Esophagus muscularis mucosa (tissue), 4 donors: ENCODE data around the gene SLX4. TPM values are rescaled to one million over a fixed set of nuclear protein-coding genes. Genes with fewer than 3 reads are reported as not detected.

Source experiments
- DNase-seq: peaks from one replicate; pipeline ENCODE4 v3.0.0-alpha.2; 2017; ENCODE audit errors: extremely low spot score
- H3K27ac ChIP-seq, 4 donors: fragments of 200-600 bp; sonication (generic); replicated peaks in 1 of 4; 1 replicate in 3 of 4; 2 replicates in 1 of 4; pipeline ENCODE4 v1.5.1; 2016 to 2019; ENCODE audit warnings: mild to moderate bottlenecking in 1 of 4
- H3K27me3 ChIP-seq, 4 donors: fragments of 200-600 bp; sonication (generic); one replicate each; pipeline versions ENCODE4 v1.5.1 to v1.6.0; 2016 to 2019
- H3K36me3 ChIP-seq, 4 donors: fragments of 200-600 bp; sonication (generic); one replicate each; pipeline ENCODE4 v1.5.1; 2016 to 2019
- H3K4me1 ChIP-seq, 4 donors: fragments of 200-600 bp; sonication (generic); one replicate each; pipeline ENCODE4 v1.5.1; 2016 to 2019
- H3K4me3 ChIP-seq, 4 donors: fragments of 200-600 bp; sonication (generic); 1 replicate in 2 of 4; 2 replicates in 2 of 4; pipeline ENCODE4 v1.5.1; 2016 to 2019; ENCODE audit warnings: mild to moderate bottlenecking in 4 of 4, moderate library complexity in 1 of 4
- H3K9me3 ChIP-seq, 4 donors: fragments of 200-600 bp; sonication (generic); 1 replicate in 3 of 4; 2 replicates in 1 of 4; pipeline ENCODE4 v1.5.1; 2016 to 2019
- EP300 ChIP-seq: sonication (generic); formaldehyde crosslinking; IDR thresholded peaks from one replicate; pipeline ENCODE4 v1.6.1; 2017; ENCODE audit warnings: antibody characterized with exemption
- POLR2A ChIP-seq: fragments of 450-650 bp; IDR thresholded peaks from one replicate; pipeline ENCODE4 v1.6.1; 2017; ENCODE audit warnings: antibody characterized with exemption, moderate library complexity, mild to moderate bottlenecking, low read depth
- POLR2AphosphoS5 ChIP-seq, 2 donors: sonication (generic); formaldehyde crosslinking; IDR thresholded peaks; one replicate each; pipeline ENCODE4 v1.6.1; 2017; ENCODE audit warnings: antibody characterized with exemption in 2 of 2
- WGBS: methylation state at CpG from one replicate; pipeline ENCODE4 v1.1.5; 2018; 5-methylcytosine and 5-hydroxymethylcytosine counted together
- intact Hi-C: fragments of 100-400 bp; cut with DNase I; formaldehyde crosslinking; loops from one replicate; pipeline ENCODE4 v1.15.1; 2023
- total RNA-seq, 4 donors: library from RNA; depleted of rRNA; stranded (reverse); fragments of >200 nt; gene quantifications; one replicate each; pipeline versions ENCODE4 v1.1.0 to v1.2.1, GENCODE V29; 2016
- TF ChIP-seq, protein P1 (sequence below), 3 experiments: fragments of 200-600 bp in 2 of 3; fragments of 450-650 bp in 1 of 3; sonication (generic) in 2 of 3; IDR thresholded peaks; one replicate each; pipeline ENCODE4 v1.5.1; 2017 to 2019; ENCODE audit warnings: antibody characterized with exemption in 3 of 3, mild to moderate bottlenecking in 2 of 3, moderate library complexity in 1 of 3

The SLX4 gene
- total RNA-seq, 4 donors from 2014 or later: 3.0 to 5.8 (median 3.9) TPM

DNA sequence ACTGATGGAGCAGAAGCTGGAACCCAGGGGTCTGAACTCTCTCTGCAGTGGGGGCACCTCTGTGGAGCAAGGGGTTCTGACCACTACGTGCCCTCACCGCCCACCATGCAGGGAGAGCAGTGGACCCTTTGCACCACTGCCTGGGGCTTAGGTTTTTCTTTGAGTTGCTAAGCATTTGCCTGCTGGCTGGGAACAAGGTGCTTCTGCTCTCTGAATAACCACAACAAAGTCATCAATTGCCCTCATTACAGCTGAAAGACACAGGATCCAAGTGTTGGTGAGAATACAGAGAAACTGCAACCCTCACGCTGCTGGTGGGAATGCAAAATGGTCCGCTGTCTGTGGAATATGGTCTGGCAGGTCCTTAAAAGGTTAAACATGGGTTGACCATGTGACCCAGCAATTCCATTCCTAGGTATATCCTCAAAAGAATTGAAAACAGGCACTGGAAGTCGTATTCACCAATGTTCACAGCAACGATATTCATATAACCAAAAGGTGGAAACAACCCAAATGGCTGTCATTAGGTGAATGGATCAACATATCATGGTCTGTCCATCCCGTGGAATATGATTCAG is 57.0 kb downstream of the SLX4 start:
- peaks cover 0 to 14% (median 0%) of the 10 kb centered on the region in 4 donors for H3K36me3 ChIP-seq
- no peaks in the 10 kb centered on the region for H3K9me3 ChIP-seq
- intact Hi-C loops: no loop called here
- H3K27ac ChIP-seq: no peak overlapping the region
- 94% methylated on average over 7 of the region's 7 CpGs for WGBS
- no peak for DNase-seq
- TF ChIP-seq POLR2AphosphoS5 (IDR thresholded peaks at IDR 0.05) (no peak), POLR2A (no peak), EP300 (no peak)
- TF ChIP-seq, protein P1, sequence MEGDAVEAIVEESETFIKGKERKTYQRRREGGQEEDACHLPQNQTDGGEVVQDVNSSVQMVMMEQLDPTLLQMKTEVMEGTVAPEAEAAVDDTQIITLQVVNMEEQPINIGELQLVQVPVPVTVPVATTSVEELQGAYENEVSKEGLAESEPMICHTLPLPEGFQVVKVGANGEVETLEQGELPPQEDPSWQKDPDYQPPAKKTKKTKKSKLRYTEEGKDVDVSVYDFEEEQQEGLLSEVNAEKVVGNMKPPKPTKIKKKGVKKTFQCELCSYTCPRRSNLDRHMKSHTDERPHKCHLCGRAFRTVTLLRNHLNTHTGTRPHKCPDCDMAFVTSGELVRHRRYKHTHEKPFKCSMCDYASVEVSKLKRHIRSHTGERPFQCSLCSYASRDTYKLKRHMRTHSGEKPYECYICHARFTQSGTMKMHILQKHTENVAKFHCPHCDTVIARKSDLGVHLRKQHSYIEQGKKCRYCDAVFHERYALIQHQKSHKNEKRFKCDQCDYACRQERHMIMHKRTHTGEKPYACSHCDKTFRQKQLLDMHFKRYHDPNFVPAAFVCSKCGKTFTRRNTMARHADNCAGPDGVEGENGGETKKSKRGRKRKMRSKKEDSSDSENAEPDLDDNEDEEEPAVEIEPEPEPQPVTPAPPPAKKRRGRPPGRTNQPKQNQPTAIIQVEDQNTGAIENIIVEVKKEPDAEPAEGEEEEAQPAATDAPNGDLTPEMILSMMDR (IDR thresholded peaks at IDR 0.05): no peak
- no peak overlapping the region for H3K4me3 ChIP-seq
- no peaks in the 10 kb centered on the region for H3K27me3 ChIP-seq
- no peaks in the 10 kb centered on the region for H3K4me1 ChIP-seq

DNA sequence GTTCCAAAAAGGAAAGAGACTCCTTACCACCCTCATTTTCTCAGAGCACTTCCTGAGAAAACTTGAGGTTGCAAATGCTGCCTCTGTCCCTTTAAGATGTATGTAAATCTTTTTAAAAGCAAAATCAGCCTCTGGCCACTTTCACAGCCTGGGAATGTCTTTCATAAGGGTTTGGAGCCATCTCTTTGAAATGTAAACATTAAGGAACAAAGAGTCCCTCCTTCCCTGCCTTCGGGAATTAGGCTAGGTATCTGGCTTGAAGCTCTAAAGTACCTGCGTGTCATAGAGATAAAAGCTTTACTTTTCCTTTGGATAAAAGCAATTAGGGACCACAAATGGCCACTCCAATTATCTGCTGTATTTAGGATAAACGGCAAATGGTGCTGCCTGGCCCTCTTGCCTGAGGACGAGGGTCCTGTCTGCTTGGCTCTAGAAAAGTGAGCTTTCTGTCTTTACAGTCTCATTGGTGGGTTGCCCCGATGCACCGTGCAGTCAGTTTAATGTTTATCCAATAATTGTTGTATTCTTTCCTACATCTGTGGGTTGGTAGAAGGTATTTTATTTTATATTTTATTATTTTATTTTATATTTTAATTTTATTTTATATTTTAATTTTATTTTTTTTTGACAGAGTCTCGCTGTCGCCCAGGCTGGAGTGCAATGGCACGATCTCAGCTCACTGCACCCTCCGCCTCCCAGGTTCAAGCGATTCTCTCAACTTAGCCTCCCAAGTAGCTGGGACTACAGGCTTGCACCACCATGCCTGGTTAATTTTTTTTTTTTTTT is 58.1 kb downstream of the SLX4 start:
- no peak for DNase-seq
- H3K9me3 ChIP-seq: no peaks in the 10 kb centered on the region
- H3K27ac ChIP-seq: no peak overlapping the region
- TF ChIP-seq POLR2AphosphoS5 (IDR thresholded peaks at IDR 0.05) (no peak), POLR2A (no peak), EP300 (no peak)
- TF ChIP-seq, protein P1 (IDR thresholded peaks at IDR 0.05): no peak
- peaks cover 0 to 2% (median 0%) of the 10 kb centered on the region in 4 donors for H3K4me1 ChIP-seq
- no peak overlapping the region for H3K4me3 ChIP-seq
- H3K36me3 ChIP-seq: peaks cover 0 to 14% (median 1%) of the 10 kb centered on the region in 4 donors
- no peaks in the 10 kb centered on the region for H3K27me3 ChIP-seq
- intact Hi-C loops: no loop called here
- WGBS: 83% methylated on average over 11 of the region's 11 CpGs

DNA sequence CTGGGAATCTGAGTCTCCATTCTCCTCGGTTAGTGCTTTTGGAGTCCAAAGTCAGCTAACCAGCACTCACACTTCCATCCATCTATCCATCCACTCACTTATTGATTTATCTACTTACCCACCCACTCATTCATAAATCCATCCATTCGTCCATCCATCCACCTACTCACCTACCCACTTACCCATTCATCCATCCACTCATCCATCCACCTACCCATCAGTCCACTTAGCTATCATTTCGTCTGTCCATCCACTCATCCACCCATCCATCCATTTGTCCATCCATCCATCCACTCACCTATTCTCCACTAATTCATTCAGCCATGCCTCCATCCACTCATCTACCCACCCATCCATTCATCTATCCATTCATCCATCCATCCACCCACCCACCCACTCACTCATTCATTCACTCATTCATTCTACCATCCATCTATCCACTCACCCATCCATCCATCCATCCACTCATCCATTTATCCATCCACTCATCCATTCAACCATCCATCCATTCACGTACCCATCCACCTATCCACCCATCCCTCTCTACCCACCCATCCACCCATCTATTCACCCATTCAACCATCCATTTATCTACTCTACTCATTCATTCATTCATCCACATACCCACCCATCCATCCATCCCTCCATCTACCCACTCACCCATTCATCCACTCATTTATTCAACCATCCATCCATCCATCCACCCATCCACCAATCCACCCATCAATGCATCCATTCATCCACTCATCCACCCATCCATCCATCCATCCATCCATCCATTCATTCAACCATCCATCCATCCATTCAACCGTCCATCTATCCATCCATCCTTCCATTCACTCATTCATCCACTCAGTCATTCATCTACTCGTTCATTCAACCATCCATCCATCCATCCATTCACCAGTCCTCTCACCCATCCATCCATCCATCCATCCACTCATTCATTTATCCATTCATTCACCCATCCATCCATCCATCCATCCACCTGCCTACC is 60.3 kb downstream of the SLX4 start:
- Histone ChIP-seq H3K4me3 (no peak overlapping the region), H3K9me3 (no peaks in the 10 kb centered on the region), H3K27ac (no peak overlapping the region), H3K27me3 (no peaks in the 10 kb centered on the region), H3K4me1 (peaks cover 0 to 4% (median 0%) of the 10 kb centered on the region in 4 donors), H3K36me3 (peaks cover 0 to 14% (median 2%) of the 10 kb centered on the region in 4 donors)
- intact Hi-C loops: no loop called here
- TF ChIP-seq POLR2AphosphoS5 (IDR thresholded peaks at IDR 0.05) (no peak), EP300 (no peak), POLR2A (no peak)
- TF ChIP-seq, protein P1 (IDR thresholded peaks at IDR 0.05): no peak
- no peak for DNase-seq
- 93% methylated on average over 6 of the region's 6 CpGs for WGBS

DNA sequence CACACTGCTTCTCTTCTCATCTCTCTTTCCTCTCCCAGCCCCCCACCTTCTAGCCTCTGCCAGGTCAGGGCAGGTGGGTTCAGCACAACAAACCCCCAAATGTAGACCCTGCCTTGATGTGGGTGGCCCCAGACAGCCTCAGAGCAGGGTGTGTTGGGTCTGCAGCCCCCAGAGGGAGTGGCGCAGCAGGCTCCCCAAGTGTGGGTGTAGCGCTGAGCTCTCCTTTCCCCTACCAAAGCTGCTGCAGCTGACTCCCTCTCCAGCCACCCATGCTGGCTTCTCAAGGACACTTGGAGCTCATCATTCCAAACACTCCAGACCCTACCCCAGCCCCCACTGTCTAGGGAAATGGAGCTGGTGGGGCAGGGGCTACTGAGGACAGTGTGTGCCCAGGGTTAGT is 61.5 kb downstream of the SLX4 start:
- Histone ChIP-seq H3K9me3 (no peaks in the 10 kb centered on the region), H3K27me3 (no peaks in the 10 kb centered on the region), H3K36me3 (peaks cover 0 to 14% (median 2%) of the 10 kb centered on the region in 4 donors), H3K27ac (no peak overlapping the region), H3K4me3 (no peak overlapping the region), H3K4me1 (peaks cover 0 to 4% (median 0%) of the 10 kb centered on the region in 4 donors)
- intact Hi-C loops: no loop called here
- 80% methylated on average over 2 of the region's 2 CpGs for WGBS
- no peak for DNase-seq
- TF ChIP-seq, protein P1 (IDR thresholded peaks at IDR 0.05): no peak
- no peak for TF ChIP-seq POLR2A
- TF ChIP-seq POLR2AphosphoS5 (IDR thresholded peaks at IDR 0.05): no peak
- no peak for TF ChIP-seq EP300
